ENCODE results near the gene BICD1. TPM values are rescaled to one million over a fixed set of nuclear protein-coding genes. Genes with fewer than 3 reads are reported as not detected.
"Not testable (repeated sequence)": the region's sequence is repeated elsewhere in the genome, so short reads cannot be mapped to it uniquely, and the experiment has no call there.

BICD1 gene
- total and polyA plus RNA-seq, 4 donors: 6.1 to 22.9 (median 12.8) TPM

DNA sequence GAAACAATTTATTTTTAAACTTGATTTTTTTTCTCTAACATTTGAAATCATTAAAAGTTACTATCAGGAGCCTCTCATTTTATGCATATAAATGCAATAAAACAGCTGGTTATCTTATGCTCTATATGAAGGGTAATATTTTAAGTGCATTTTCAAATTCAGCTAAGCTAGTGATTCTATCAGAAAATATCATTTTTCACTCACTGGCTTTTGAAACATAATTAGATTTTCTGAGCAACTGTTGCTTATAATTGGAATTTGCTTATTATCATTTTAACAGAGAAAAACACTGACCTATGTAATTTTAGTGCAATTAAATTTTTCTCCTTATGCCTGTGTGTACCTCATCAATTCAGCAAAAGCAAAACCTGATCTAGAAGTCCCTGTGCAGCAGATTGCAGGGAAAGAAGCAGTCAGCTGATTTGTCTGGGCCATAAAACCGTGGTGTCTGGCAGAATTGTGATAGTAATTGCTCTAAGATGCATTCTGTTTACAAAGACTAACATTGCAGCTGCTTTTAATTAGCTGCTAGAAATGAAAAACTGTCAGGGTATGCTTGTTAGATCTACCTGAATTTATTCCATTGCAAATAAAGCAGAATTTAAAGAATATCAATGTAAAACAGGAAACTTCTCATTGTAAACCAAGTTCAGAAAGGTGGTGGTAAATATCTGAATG lies 75.0 kb downstream of the BICD1 start:
- Histone ChIP-seq H3K36me3 (ENCODE audit: control insufficient read depth in 4 of 4, insufficient read depth in 4 of 4, low read length in 4 of 4) (no peaks in the 10 kb centered on the region), H3K9ac (ENCODE audit: insufficient read depth in 1 of 2, low read length in 2 of 2) (no peak overlapping the region), H3K27ac (ENCODE audit: low read depth in 1 of 2, low read length in 1 of 2) (no peak overlapping the region), H3K4me1 (ENCODE audit: control insufficient read depth in 5 of 5, insufficient read depth in 5 of 5, low read length in 5 of 5) (no peaks in the 10 kb centered on the region), H3K9me3 (ENCODE audit: control insufficient read depth in 4 of 4, insufficient read depth in 3 of 4, low read length in 3 of 4) (no peaks in the 10 kb centered on the region), H3K4me3 (no peak overlapping the region), H3K27me3 (ENCODE audit: control insufficient read depth in 3 of 3, insufficient read depth in 3 of 3, low read length in 2 of 3) (no peaks in the 10 kb centered on the region)
- ATAC-seq (ENCODE audit: insufficient read depth, low FRiP score) (no peak), DNase-seq (no peak)
- 66 to 73% methylated on average over 1 of the region's 1 CpG for WGBS, 2 donors
- no peak for TF ChIP-seq CTCF (IDR thresholded peaks at IDR 0.05; ENCODE audit: control extremely low read depth, extremely low read depth)

- WGBS, 2 donors: 94% methylated on average over 1 of the region's 1 CpG
Observed at GRCh38 chr12:32183650-32184049, 77.0 kb downstream of the BICD1 start.

GRCh38 chr12:32187127-32187526 lies 80.5 kb downstream of the BICD1 start:
- WGBS, 2 donors: 93 to 96% methylated on average over 8 of the region's 8 CpGs
- H3K9me3 ChIP-seq (ENCODE audit: control insufficient read depth in 4 of 4, insufficient read depth in 3 of 4, low read length in 3 of 4); H3K27ac ChIP-seq (ENCODE audit: low read depth in 1 of 2, low read length in 1 of 2); H3K9ac ChIP-seq (ENCODE audit: insufficient read depth in 1 of 2, low read length in 2 of 2); ATAC-seq (ENCODE audit: insufficient read depth, low FRiP score); DNase-seq; H3K36me3 ChIP-seq (ENCODE audit: control insufficient read depth in 4 of 4, insufficient read depth in 4 of 4, low read length in 4 of 4); H3K4me1 ChIP-seq (ENCODE audit: control insufficient read depth in 5 of 5, insufficient read depth in 5 of 5, low read length in 5 of 5); H3K27me3 ChIP-seq (ENCODE audit: control insufficient read depth in 3 of 3, insufficient read depth in 3 of 3, low read length in 2 of 3); H3K4me3 ChIP-seq: not testable (repeated sequence)

More at GRCh38 chr12:32183650-32184049, 77.0 kb downstream of the BICD1 start:
- Histone ChIP-seq H3K27ac (ENCODE audit: low read depth in 1 of 2, low read length in 1 of 2) (no peak overlapping the region), H3K9me3 (ENCODE audit: control insufficient read depth in 4 of 4, insufficient read depth in 3 of 4, low read length in 3 of 4) (no peaks in the 10 kb centered on the region), H3K4me3 (no peak overlapping the region), H3K4me1 (ENCODE audit: control insufficient read depth in 5 of 5, insufficient read depth in 5 of 5, low read length in 5 of 5) (no peaks in the 10 kb centered on the region), H3K27me3 (ENCODE audit: control insufficient read depth in 3 of 3, insufficient read depth in 3 of 3, low read length in 2 of 3) (no peaks in the 10 kb centered on the region), H3K9ac (ENCODE audit: insufficient read depth in 1 of 2, low read length in 2 of 2) (no peak overlapping the region), H3K36me3 (ENCODE audit: control insufficient read depth in 4 of 4, insufficient read depth in 4 of 4, low read length in 4 of 4) (no peaks in the 10 kb centered on the region)
- no peak for DNase-seq
- TF ChIP-seq CTCF (IDR thresholded peaks at IDR 0.05; ENCODE audit: control extremely low read depth, extremely low read depth): no peak
- no peak for ATAC-seq (ENCODE audit: insufficient read depth, low FRiP score)

GRCh38 chr12:32191445-32191844 lies 84.8 kb downstream of the BICD1 start:
- no peak for DNase-seq
- no peak for ATAC-seq (ENCODE audit: insufficient read depth, low FRiP score)

More at GRCh38 chr12:32191445-32191844, 84.8 kb downstream of the BICD1 start:
- no peak for TF ChIP-seq CTCF (IDR thresholded peaks at IDR 0.05; ENCODE audit: control extremely low read depth, extremely low read depth)
- Histone ChIP-seq H3K36me3 (ENCODE audit: control insufficient read depth in 4 of 4, insufficient read depth in 4 of 4, low read length in 4 of 4) (no peaks in the 10 kb centered on the region), H3K4me1 (ENCODE audit: control insufficient read depth in 5 of 5, insufficient read depth in 5 of 5, low read length in 5 of 5) (no peaks in the 10 kb centered on the region), H3K9me3 (ENCODE audit: control insufficient read depth in 4 of 4, insufficient read depth in 3 of 4, low read length in 3 of 4) (peaks cover 0 to 3% (median 0%) of the 10 kb centered on the region in 4 donors), H3K9ac (ENCODE audit: insufficient read depth in 1 of 2, low read length in 2 of 2) (no peak overlapping the region), H3K4me3 (no peak overlapping the region), H3K27ac (ENCODE audit: low read depth in 1 of 2, low read length in 1 of 2) (no peak overlapping the region), H3K27me3 (ENCODE audit: control insufficient read depth in 3 of 3, insufficient read depth in 3 of 3, low read length in 2 of 3) (no peaks in the 10 kb centered on the region)
- 95 to 96% methylated on average over 3 of the region's 3 CpGs for WGBS, 2 donors

Measured in lung (tissue), 12 donors.